ENCODE measurements around the gene SKIL.

DNA sequence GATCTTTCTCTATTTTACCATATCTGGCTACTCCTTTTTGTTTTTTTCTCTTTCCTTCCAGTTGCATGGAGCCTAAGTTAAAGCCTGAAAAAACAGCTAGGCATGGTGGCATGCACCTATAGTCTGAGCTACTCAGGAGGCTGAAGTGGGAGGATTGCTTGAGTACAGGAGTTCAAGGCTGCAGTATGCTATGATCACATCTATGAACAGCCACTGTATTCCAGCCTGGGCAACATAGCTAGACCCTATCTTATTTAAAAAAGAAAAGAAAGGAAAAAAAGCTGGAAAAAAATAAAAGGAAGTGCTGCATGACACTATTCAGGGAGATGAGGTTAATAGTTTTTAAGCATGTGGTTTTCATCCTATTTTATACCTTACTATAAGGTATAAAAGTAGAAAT lies 4.0 kb upstream of the SKIL start:
- TF ChIP-seq EZH2phosphoT487 (IDR thresholded peaks at IDR 0.05; ENCODE audit: low read length) = no peak
- TF ChIP-seq, protein P1, sequence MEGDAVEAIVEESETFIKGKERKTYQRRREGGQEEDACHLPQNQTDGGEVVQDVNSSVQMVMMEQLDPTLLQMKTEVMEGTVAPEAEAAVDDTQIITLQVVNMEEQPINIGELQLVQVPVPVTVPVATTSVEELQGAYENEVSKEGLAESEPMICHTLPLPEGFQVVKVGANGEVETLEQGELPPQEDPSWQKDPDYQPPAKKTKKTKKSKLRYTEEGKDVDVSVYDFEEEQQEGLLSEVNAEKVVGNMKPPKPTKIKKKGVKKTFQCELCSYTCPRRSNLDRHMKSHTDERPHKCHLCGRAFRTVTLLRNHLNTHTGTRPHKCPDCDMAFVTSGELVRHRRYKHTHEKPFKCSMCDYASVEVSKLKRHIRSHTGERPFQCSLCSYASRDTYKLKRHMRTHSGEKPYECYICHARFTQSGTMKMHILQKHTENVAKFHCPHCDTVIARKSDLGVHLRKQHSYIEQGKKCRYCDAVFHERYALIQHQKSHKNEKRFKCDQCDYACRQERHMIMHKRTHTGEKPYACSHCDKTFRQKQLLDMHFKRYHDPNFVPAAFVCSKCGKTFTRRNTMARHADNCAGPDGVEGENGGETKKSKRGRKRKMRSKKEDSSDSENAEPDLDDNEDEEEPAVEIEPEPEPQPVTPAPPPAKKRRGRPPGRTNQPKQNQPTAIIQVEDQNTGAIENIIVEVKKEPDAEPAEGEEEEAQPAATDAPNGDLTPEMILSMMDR (IDR thresholded peaks at IDR 0.05; ENCODE audit: low read length) = no peak
- no peak for TF ChIP-seq EZH2 (optimal IDR thresholded peaks at IDR 0.05; ENCODE audit: low read depth, low read length)

All from MM.1S (cell line).